GM21717 (cell line): Measurements from ENCODE around the gene NACAD.

ENCODE experiments used
- ATAC-seq: cut with Tn5 transposase; IDR thresholded peaks from one replicate; pipeline ENCODE4 v1.9.1; 2021; ENCODE audit warnings: mild to moderate bottlenecking, moderate library complexity; ENCODE audit not compliant: unreplicated experiment

Gene NACAD

GRCh38 chr7:45088821-45089340 lies at the start of gene NACAD:
Gene NACAD (minus strand): TSS chr7:45088969. CDS start chr7:45088894, 75 bp downstream.
- ATAC-seq, result no peak

DNA sequence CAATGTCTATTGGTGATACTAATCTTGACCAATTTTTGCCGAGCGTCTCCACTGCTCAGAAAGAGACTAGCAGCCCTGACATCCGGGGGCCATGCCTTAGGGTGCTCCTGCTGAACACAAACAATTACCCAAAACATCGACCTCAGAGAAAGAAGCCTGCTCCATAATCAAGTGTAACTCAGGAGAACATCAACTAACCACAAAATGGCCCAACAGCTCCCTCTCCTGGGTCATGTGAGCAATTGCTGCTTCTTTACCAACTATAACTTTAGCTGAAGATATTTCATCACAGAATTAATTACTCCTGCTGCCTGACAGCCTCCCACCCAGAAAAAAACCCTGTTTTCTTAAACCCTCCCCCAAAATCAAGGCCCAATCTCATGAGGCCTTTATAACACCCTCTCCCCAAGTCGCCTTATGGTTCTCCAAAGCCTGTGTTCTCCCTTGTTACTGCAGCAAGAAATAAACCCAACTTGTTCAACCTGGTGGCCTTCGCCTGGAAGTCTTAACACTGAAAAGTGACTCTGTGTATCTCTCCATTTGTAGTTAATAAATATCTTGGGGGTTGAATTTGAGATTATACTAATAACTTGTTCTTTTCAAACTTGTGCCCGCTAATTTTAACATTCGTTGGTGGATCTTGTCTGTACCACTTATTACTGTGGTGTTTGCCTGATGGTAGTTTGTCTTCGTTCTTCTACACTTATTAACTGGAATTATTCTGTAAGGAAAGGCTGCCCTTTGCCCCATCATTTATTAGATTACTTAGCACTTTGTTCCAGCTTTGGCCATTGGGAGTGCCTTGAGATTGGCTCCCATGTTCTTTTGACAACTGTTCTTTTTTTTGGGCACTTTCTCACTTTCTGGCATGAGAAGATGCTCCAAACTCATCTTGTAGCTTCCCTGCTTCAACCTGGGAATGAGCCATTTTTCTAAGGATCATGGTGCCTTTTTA lies 47.6 kb upstream of the NACAD start:
- no peak for ATAC-seq

DNA sequence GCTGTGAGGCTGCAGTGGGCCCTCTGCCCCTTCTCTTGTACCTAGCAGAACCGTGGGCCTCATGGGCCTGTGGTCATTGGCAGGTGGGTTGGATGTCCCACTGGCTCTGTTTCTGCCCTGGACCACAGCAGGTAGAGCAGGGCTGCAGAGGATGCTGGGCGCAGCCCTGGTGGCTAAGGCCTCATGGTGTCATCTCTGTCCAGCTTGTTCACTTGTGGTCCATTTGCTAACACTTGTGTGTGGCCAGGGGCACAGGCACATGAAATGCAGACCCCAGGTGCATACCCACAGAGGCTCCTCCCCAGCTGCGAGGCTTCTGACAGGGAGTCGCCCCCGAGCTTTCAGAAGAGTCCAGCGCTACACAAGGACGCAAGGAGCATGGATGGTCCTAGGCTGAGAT lies 45.1 kb upstream of the NACAD start:
- ATAC-seq, result no peak

DNA sequence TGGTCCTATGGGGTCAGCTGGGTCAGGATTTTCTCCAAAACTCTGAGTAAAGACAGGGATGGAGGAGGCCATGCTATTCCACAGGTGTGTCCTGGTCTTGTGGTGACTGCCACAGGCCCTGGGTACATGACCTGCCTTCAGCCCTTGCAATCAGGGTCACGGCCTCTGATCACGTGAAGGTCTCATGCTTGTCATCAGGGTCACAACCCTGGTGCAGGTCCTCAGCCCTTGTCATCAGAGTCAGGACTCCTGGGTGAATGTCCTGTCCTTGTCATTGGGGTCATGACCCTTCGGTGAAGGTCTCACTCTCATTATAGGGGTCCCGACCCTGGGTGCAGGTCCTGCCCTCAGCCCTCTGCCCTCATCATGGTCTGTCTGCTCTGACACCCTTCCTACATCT lies 44.6 kb upstream of the NACAD start:
- ATAC-seq, result no peak

GRCh38 chr7:45132708-45133320 lies 44.0 kb upstream of the NACAD start:
- no peak for ATAC-seq

- no peak for ATAC-seq
Measured at GRCh38 chr7:45131891-45132290, 43.1 kb upstream of the NACAD start.

DNA sequence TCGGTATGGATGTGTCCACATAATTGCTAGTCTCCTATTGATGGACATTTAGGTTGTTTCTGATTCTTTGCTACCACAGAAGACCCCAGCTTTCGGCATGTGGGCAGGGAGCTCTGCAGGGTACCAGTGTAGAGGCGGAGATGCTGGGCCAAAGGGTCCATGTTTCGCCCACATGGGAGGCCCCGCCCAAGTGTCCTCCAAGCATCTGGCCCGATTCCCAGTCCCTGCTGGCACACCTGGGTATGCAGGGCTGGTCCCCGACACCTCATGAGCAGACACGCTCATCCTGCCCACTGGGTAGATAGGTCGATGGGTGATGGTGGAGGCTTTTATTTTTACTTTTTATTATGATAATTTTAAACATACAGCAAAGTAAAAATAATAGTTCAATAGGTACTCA lies 42.1 kb upstream of the NACAD start:
- no peak for ATAC-seq

- ATAC-seq, result no peak
Measured at GRCh38 chr7:45129906-45130305, 41.1 kb upstream of the NACAD start.

DNA sequence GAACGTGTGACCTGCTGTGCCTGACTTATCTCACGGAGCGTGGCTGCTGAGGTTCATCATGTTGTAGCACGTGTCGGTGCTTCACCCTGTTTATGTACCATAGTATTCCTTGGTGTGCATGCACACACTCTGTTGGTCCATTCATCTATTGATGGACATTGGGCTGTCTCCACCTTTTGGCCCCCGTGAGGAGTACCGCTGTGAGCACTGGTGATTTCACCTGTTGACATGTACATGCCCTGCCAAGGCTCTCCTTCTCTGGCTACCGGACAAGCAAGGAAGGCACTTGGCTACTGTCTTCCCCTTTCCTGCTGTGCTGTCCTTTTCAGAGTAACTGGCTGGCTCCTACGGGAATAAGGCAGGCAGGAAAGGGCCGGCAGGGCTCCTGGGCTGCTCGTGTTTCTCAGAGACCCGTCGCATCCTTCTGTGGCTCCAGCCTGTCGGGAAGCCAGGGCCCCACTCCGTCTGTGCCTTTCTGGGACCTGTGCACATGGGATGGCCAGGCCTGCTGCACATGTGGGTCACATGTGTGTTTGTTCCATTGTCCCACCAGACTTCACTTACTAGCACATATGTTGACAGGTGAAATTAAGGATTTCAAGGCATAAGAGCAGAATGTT lies 40.5 kb upstream of the NACAD start:
- ATAC-seq, result no peak

DNA sequence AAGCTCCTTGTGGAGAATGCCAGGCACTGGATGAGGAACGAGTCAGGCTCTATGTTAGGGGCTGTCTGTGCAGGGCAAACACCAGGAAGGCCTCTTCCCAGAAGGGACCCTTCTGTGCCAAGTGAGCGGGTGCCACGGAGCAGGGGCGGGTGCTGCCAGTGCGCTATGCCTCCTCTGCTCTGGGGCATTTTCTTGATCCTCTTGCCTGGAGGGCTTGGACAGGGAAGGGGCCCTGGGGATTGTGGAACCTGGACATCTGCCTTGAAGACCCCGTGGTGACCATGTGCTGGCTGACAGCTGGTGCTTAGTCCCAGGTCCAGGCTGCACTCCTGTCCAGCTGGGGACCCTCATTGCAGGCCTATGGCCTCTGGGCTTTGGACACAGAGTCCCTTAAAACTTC lies 38.2 kb upstream of the NACAD start:
- no peak for ATAC-seq

DNA sequence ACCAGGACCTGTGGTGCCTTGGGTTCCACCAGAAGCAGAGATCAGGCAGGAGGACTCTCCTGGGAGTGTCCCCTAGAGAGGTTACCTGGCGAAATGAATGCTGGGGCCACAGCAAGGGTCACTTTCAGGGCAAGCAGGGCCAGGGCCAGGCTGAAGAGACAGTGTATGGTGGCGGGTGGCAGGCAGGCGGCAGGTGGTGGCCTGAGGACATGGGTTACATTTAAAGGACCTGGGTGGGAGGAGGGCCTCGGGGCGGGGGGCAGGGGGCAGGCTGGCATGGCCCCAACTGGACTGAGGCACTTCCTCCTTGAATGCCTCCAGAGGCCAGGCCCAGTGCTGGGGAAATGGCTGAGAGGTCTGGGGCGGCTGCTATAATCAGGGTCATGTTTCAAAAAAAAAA lies 37.4 kb upstream of the NACAD start:
- ATAC-seq, result no peak

GRCh38 chr7:45125193-45125904 lies 36.6 kb upstream of the NACAD start:
- no peak for ATAC-seq

DNA sequence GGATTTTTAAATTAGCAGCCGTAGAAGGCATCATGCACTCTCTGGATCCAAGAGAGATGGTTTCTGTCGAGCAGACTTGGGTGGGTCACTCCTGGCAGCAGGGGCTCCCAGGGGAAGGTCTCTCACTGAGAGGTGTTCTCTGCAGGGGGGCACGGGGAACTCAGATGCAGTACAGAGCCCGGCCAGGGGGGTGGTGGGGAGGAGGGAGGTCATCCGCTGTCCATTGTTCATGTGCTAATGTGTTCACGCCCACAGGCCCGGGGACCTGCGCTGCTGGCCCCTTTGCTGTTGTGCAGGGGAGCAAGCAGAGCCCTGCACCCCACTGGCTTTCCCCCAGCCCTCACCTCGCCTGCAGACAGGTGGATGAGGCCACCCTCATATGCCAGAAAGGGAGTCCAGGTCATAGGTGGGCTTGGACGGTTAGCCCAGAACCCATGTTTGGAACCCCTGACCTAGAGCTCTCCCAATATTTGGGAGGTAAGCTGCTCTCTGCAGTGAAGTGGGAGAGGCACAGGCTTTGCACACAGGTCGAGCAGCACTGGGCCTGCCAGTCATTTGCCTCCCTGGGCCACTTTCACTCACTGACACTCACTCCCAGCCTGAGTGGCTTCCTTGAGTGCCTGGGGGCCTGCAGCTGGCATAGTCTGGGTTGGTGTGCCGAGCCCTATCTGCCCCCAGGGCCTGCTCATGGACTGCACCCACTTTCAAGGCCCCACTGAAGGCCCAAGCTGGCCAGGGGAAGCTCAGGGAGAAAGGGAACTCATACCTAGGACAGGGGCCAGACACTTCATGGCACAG lies 35.3 kb upstream of the NACAD start:
- ATAC-seq, result no peak

DNA sequence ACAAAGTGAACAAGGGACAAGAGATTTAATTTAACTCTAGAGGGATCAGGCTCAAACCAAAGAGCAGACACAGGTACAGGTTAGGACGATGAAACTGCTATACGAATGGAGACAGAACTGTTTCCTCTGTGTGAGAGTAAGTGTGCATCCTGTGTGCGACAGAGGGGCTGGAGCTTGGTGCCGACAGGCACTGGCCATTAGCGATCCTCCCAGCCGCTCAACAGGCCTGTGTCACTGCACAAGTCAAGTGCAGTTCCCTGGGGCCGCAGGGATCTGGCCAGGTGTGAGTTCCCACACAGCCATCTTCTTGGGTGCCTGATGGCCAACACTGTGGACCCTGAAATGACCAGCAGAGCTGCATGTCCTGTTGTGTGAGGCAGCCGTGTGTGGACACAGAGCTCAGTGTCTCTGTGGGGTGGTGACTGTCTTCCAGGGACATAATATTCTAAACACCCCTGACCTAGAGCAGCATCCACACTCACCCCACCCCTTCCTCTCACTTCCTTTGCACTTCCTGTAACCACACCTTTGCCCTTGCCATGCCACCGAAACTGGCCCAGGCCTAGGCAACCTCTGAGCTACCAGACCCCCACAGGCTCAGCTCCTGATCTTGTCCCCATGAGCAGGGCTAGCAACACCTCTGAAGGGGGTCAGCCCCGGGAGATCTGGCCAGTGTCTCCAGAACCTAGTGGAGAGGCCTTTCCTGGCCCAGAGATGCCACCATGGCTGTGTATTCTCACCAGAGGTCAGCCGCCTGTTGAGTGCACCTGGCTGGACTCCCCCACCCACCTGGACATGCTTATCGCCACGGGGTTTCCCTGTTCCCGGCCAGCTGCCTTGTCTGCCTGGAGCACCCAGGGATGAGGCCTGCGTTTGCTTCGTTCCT lies 34.4 kb upstream of the NACAD start:
- no peak for ATAC-seq

DNA sequence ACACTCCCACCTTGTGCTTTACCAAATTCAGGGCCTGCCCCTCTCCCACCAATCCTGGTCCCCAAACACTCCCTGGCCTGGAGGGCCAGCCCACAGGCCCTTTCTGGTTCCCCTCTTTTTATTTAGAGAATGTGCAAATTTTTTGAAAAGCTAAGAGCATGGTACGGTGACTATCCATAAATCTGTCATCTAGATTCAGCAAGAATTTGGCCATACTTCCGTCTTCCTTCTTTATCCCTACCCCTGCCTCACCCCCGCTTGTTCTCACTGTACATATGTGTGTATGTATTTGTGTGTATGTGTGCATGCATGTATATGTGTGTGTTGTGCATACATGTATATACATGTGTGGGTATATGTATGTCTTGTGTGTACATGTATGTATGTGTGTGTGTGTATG lies 30.8 kb upstream of the NACAD start:
- no peak for ATAC-seq

GRCh38 chr7:45118889-45119331 lies 30.1 kb upstream of the NACAD start:
- no peak for ATAC-seq

- ATAC-seq, result no peak
Measured at GRCh38 chr7:45118292-45118691, 29.5 kb upstream of the NACAD start.

DNA sequence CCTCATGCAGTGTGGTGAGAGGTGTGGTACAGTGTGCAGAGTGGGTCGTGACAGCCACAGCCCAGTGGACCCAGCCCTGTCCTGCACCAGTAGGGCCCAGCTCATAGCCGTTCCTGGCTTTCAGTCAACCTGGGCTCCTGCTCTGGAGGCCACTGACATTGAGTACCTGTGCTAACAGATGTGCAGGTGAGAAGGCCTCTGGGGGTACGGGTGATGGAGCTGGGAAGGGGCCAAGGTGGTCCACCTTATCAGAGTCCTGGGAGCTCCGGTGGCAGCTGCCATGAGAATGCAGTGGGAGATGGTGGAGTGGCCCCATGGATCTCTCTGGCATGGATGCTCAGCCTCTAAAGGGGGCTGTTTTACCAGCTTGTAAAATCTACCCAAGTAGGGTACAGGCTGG lies 28.8 kb upstream of the NACAD start:
- no peak for ATAC-seq

GRCh38 chr7:45116048-45116447 lies 27.3 kb upstream of the NACAD start:
- ATAC-seq, result no peak
